ENCODE measurements around the gene MDFI. TPM values are rescaled to one million over a fixed set of nuclear protein-coding genes. Genes with fewer than 3 reads are reported as not detected.

Gene MDFI
- total RNA-seq, 1 donor from 2014 or later, result 84.6 TPM

- no peak for DNase-seq (ENCODE audit: low read depth)
- H3K4me3 ChIP-seq (ENCODE audit: low read depth, low read length), result no peak overlapping the region
- no peaks in the 10 kb centered on the region for H3K27me3 ChIP-seq (ENCODE audit: control insufficient read depth, insufficient read depth, low read length)
- TF ChIP-seq CTCF (IDR thresholded peaks at IDR 0.05; ENCODE audit: insufficient read depth, low read length, poor library complexity, severe bottlenecking), result no peak
- H3K36me3 ChIP-seq (ENCODE audit: control insufficient read depth, insufficient read depth, low read length), result peaks cover 1% of the 10 kb centered on the region
Observed at GRCh38 chr6:41596807-41597206, 41.5 kb upstream of the MDFI start.

- no peak for TF ChIP-seq CTCF (IDR thresholded peaks at IDR 0.05; ENCODE audit: insufficient read depth, low read length, poor library complexity, severe bottlenecking)
- H3K36me3 ChIP-seq (ENCODE audit: control insufficient read depth, insufficient read depth, low read length), result peaks cover 1% of the 10 kb centered on the region
- no peak overlapping the region for H3K4me3 ChIP-seq (ENCODE audit: low read depth, low read length)
- no peak for DNase-seq (ENCODE audit: low read depth)
- no peaks in the 10 kb centered on the region for H3K27me3 ChIP-seq (ENCODE audit: control insufficient read depth, insufficient read depth, low read length)
Observed at GRCh38 chr6:41597246-41598000, 40.8 kb upstream of the MDFI start.

- no peak for TF ChIP-seq CTCF (IDR thresholded peaks at IDR 0.05; ENCODE audit: insufficient read depth, low read length, poor library complexity, severe bottlenecking)
- no peaks in the 10 kb centered on the region for H3K27me3 ChIP-seq (ENCODE audit: control insufficient read depth, insufficient read depth, low read length)
- no peak overlapping the region for H3K4me3 ChIP-seq (ENCODE audit: low read depth, low read length)
- H3K36me3 ChIP-seq (ENCODE audit: control insufficient read depth, insufficient read depth, low read length), result no peaks in the 10 kb centered on the region
- DNase-seq (ENCODE audit: low read depth), result no peak
Observed at GRCh38 chr6:41598670-41599014, 39.6 kb upstream of the MDFI start.

- no peak overlapping the region for H3K4me3 ChIP-seq (ENCODE audit: low read depth, low read length)
- no peak for DNase-seq (ENCODE audit: low read depth)
- no peak for TF ChIP-seq CTCF (IDR thresholded peaks at IDR 0.05; ENCODE audit: insufficient read depth, low read length, poor library complexity, severe bottlenecking)
- H3K36me3 ChIP-seq (ENCODE audit: control insufficient read depth, insufficient read depth, low read length), result no peaks in the 10 kb centered on the region
- no peaks in the 10 kb centered on the region for H3K27me3 ChIP-seq (ENCODE audit: control insufficient read depth, insufficient read depth, low read length)
Observed at GRCh38 chr6:41599015-41599851, 39.0 kb upstream of the MDFI start.

GRCh38 chr6:41599852-41600445 lies 38.3 kb upstream of the MDFI start:
- H3K36me3 ChIP-seq (ENCODE audit: control insufficient read depth, insufficient read depth, low read length), result no peaks in the 10 kb centered on the region
- no peaks in the 10 kb centered on the region for H3K27me3 ChIP-seq (ENCODE audit: control insufficient read depth, insufficient read depth, low read length)
- TF ChIP-seq CTCF (IDR thresholded peaks at IDR 0.05; ENCODE audit: insufficient read depth, low read length, poor library complexity, severe bottlenecking), result no peak
- no peak for DNase-seq (ENCODE audit: low read depth)
- H3K4me3 ChIP-seq (ENCODE audit: low read depth, low read length), result no peak overlapping the region

Data from kidney epithelial cell (primary cell).